MM.1S (cell line): ENCODE results near the gene EFL1.

ENCODE experiments used
- CTCF ChIP-seq: fragments of 300-600 bp; sonication (generic); IDR thresholded peaks from 2 replicates; pipeline ENCODE4 v1.5.1; 2016; ENCODE audit warnings: antibody characterized with exemption, low read length, mixed read lengths
- EZH2 ChIP-seq: fragments of 300-600 bp; sonication (generic); optimal IDR thresholded peaks from 2 replicates; pipeline ENCODE3; 2017; ENCODE audit warnings: low read depth, mild to moderate bottlenecking, antibody characterized with exemption, low read length, mixed read lengths
- EZH2phosphoT487 ChIP-seq: fragments of 300-600 bp; sonication (generic); IDR thresholded peaks from 2 replicates; pipeline ENCODE4 v1.6.1; 2018; ENCODE audit warnings: antibody characterized with exemption, low read length

GRCh38 chr15:82093325-82093724 is 169.2 kb downstream of the EFL1 start:
- no peak for TF ChIP-seq CTCF
- no peak for TF ChIP-seq EZH2
- TF ChIP-seq EZH2phosphoT487 = no peak
